NB4 (cell line): ENCODE measurements around the gene PCYT2.
"Not testable (repeated sequence)": the region's sequence is repeated elsewhere in the genome, so short reads cannot be mapped to it uniquely, and the experiment has no call there.

Experiments
- DNase-seq: peaks from one replicate; pipeline ENCODE4 v3.0.0; 2010; ENCODE audit warnings: low read depth
- H3K4me3 ChIP-seq: one replicate; pipeline ENCODE4 v1.5.1; 2011; ENCODE audit warnings: mild to moderate bottlenecking, low read depth, low read length, moderate library complexity
- CTCF ChIP-seq: IDR thresholded peaks from one replicate; pipeline ENCODE4 v1.5.1; 2012; ENCODE audit warnings: low read depth, low read length
- MAX ChIP-seq: IDR thresholded peaks from 2 replicates; pipeline ENCODE4 v1.6.1; 2011; ENCODE audit warnings: low read depth, low read length
- MYC ChIP-seq: IDR thresholded peaks from 2 replicates; pipeline ENCODE4 v1.6.1; 2011; ENCODE audit warnings: low read depth, low read length
- POLR2A ChIP-seq: IDR thresholded peaks from 2 replicates; pipeline ENCODE4 v1.6.1; 2011; ENCODE audit warnings: mild to moderate bottlenecking; ENCODE audit not compliant: insufficient read length; ENCODE audit errors: extremely low read depth

Gene PCYT2

GRCh38 chr17:81920612-81921536 is 9.7 kb upstream of the PCYT2 start:
- TF ChIP-seq POLR2A (no peak), CTCF (no peak), MYC (no peak), MAX (no peak)
- H3K4me3 ChIP-seq = no peak overlapping the region
- DNase-seq = no peak

GRCh38 chr17:81918832-81919545 is 7.8 kb upstream of the PCYT2 start:
- H3K4me3 ChIP-seq = no peak overlapping the region
- DNase-seq = no peak
- TF ChIP-seq MAX (no peak), POLR2A (no peak), MYC (no peak), CTCF (no peak)

GRCh38 chr17:81918333-81918669 is 7.1 kb upstream of the PCYT2 start:
- DNase-seq = not testable (repeated sequence)
- H3K4me3 ChIP-seq = peak overlapping the region; percentile 25

- peak; percentile 82 for DNase-seq
- H3K4me3 ChIP-seq = peak within 1 kb of the TSS; percentile 75
- TF ChIP-seq CTCF (no peak), POLR2A (peak; percentile 72)
These were observed 6.5 kb upstream of the PCYT2 start, which contains the start of gene SIRT7 for GRCh38 chr17:81917565-81918332. SIRT7 (minus strand) TSS chr17:81918176; CDS start chr17:81918131, 45 bp downstream.

- TF ChIP-seq CTCF (no peak), MYC (no peak), POLR2A (no peak), MAX (no peak)
- DNase-seq = no peak
- H3K4me3 ChIP-seq = peak overlapping the region; percentile 75
These were observed 5.2 kb upstream of the PCYT2 start for GRCh38 chr17:81916234-81917001.
